ENCODE data around the gene DCTN4. TPM values are rescaled to one million over a fixed set of nuclear protein-coding genes. Genes with fewer than 3 reads are reported as not detected.

The DCTN4 gene
- total and polyA plus RNA-seq, 9 of the 15 experiments (the other 6 are each of a cell fraction or from before 2014, with no cell fraction given): 20.4 to 64.9 (median 49.9) TPM

DNA sequence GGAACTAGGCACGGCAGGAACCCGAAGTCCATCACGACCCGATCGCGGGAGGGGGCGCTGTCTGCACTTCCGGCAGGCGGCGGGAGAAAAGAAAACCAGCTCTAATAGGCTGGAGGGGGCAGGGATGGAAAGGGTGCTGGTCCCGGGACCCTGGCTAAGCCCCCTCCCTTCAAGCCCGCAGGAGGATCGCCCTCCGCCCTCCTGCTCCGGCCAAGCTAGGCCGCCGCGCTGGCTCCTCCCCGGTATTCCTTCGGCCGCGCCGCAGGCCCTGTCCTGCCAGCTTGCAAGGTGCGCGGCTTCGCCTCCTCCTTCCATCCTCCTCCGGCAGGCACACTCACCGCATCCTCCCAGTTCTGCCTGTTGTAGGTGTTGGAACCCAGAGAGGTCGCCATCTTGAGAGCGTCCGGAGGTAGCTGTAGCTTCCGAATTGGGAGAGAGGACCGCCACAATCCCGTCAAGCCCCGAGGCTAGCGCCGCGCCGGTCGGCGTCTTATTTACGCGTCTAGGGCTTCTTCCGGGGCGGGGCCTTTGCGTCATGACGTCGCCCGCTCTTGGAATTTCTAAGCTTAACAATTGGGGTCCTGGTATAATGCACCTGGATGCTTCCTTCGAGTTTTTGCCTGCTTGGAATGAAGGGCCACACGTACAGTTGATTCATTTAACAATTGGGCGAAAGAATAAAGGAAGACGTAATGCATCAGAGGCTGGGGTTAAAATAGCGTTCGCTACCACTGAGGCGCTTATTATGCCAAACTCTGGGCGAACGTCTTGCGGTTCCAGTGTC, 58.0 kb downstream of the DCTN4 start, which contains the start of gene RBM22 (continued):
- TF ChIP-seq RCOR1 (IDR thresholded peaks at IDR 0.05; ENCODE audit: borderline replicate concordance in 1 of 2, low read depth in 2 of 2, low read length in 2 of 2) (peak in 1 of 2 experiments; percentile 4; a peak in 1 of 4 replicates), TRIM24 (IDR thresholded peaks at IDR 0.05) (no peak), ARID2 (IDR thresholded peaks at IDR 0.05) (0 out of 2 replicates have a peak, but pooled peaks have one; percentile 4), MTA1 (IDR thresholded peaks at IDR 0.05; ENCODE audit: borderline replicate concordance) (peak; percentile 97), BHLHE40 (IDR thresholded peaks at IDR 0.05; ENCODE audit: low read length) (no peak), SP2 (IDR thresholded peaks at IDR 0.05; ENCODE audit: extremely low read depth, low read depth, low read length, poor library complexity, severe bottlenecking) (peak; percentile 40), TCF3 (CRISPR knock-in tag; IDR thresholded peaks at IDR 0.05) (no peak), ZNF766 (CRISPR knock-in tag; conservative IDR thresholded peaks at IDR 0.05) (peak; percentile 45; the same call in 1 of the 2 replicates), ZNF76 (CRISPR knock-in tag; IDR thresholded peaks at IDR 0.05; ENCODE audit: borderline replicate concordance) (peak; percentile 55; the same call in 1 of the 2 replicates), MED1 (CRISPR knock-in tag; IDR thresholded peaks at IDR 0.05; ENCODE audit: borderline replicate concordance) (no peak), MYNN (IDR thresholded peaks at IDR 0.05) (no peak), MYNN (CRISPR knock-in tag; IDR thresholded peaks at IDR 0.05) (no peak), TCF7L2 (IDR thresholded peaks at IDR 0.05; ENCODE audit: low read depth, low read length) (no peak), ATF7 (IDR thresholded peaks at IDR 0.05) (peak; percentile 89; the same call in 1 of the 2 replicates), POLR2AphosphoS2 (IDR thresholded peaks at IDR 0.05; ENCODE audit: low read length) (peak; percentile 45; the same call in 1 of the 2 replicates)
- TF ChIP-seq, protein P1, sequence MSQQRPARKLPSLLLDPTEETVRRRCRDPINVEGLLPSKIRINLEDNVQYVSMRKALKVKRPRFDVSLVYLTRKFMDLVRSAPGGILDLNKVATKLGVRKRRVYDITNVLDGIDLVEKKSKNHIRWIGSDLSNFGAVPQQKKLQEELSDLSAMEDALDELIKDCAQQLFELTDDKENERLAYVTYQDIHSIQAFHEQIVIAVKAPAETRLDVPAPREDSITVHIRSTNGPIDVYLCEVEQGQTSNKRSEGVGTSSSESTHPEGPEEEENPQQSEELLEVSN (IDR thresholded peaks at IDR 0.05; ENCODE audit: borderline replicate concordance in 1 of 2, extremely low read depth in 1 of 2, insufficient read depth in 1 of 2, insufficient read length in 1 of 2, low read depth in 1 of 2, low read length in 1 of 2, poor library complexity in 1 of 2, severe bottlenecking in 1 of 2): peak in 1 of 2 experiments; percentile 22
- TF ChIP-seq, protein P2, sequence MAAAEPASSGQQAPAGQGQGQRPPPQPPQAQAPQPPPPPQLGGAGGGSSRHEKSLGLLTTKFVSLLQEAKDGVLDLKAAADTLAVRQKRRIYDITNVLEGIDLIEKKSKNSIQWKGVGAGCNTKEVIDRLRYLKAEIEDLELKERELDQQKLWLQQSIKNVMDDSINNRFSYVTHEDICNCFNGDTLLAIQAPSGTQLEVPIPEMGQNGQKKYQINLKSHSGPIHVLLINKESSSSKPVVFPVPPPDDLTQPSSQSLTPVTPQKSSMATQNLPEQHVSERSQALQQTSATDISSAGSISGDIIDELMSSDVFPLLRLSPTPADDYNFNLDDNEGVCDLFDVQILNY (CRISPR knock-in tag; IDR thresholded peaks at IDR 0.05): no peak
- TF ChIP-seq, protein P3, sequence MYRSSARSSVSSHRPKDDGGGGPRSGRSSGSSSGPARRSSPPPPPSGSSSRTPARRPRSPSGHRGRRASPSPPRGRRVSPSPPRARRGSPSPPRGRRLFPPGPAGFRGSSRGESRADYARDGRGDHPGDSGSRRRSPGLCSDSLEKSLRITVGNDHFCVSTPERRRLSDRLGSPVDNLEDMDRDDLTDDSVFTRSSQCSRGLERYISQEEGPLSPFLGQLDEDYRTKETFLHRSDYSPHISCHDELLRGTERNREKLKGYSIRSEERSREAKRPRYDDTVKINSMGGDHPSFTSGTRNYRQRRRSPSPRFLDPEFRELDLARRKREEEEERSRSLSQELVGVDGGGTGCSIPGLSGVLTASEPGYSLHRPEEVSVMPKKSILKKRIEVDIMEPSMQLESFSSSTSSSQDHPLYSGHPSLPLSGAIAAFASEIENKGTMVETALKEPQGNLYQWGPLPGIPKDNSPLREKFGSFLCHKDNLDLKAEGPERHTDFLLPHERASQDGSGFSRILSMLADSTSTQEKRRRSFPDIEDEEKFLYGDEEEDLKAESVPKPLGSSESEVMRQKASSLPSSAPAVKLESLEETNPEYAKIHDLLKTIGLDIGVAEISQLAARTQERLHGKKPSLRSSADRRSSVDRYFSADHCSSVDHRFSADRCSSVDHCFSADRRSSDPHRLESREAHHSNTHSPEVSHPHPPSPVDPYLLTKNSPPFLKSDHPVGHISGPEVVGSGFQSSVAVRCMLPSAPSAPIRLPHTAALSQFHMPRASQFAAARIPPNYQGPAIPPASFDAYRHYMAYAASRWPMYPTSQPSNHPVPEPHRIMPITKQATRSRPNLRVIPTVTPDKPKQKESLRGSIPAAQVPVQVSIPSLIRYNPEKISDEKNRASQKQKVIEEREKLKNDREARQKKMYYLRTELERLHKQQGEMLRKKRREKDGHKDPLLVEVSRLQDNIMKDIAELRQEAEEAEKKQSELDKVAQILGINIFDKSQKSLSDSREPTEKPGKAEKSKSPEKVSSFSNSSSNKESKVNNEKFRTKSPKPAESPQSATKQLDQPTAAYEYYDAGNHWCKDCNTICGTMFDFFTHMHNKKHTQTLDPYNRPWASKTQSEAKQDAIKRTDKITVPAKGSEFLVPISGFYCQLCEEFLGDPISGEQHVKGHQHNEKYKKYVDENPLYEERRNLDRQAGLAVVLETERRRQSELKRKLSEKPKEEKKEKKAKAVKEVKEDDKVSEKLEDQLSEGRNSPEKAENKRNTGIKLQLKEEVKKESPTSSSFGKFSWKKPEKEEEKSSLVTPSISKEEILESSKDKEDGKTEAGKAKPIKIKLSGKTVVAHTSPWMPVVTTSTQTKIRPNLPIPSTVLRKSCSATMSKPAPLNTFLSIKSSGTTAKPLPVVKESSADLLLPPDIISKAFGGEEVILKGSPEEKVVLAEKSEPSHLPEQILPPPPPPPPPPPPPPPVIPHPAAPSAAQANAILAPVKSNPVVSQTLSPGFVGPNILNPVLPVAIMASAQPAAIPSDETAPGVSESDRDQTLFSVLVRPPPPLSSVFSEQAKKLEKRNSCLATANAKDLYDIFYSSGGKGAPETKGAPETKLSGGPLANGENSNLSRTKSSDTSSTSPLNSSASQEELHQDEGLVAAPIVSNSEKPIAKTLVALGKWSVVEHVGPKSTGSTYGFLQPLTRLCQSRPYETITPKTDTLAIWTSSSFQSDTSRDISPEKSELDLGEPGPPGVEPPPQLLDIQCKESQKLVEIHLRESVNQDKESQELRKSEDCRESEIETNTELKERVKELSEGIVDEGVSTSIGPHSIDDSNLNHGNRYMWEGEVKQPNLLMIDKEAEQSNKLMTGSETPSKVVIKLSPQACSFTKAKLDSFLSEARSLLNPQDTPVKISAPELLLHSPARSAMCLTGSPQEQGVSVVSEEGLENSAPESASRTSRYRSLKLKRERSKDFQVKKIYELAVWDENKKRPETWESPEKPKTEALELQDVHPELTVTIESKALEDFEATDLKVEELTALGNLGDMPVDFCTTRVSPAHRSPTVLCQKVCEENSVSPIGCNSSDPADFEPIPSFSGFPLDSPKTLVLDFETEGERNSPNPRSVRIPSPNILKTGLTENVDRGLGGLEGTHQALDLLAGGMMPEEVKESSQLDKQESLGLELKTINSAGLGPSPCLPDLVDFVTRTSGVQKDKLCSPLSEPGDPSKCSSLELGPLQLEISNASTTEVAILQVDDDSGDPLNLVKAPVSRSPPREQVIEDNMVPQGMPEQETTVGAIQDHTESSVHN (IDR thresholded peaks at IDR 0.05; ENCODE audit: borderline replicate concordance in 1 of 2, low read depth in 1 of 2): no peak
